ENCODE results near the gene PTF1A. TPM values are rescaled to one million over a fixed set of nuclear protein-coding genes. Genes with fewer than 3 reads are reported as not detected.

PTF1A gene
- not detected for total RNA-seq
- not detected for polyA plus RNA-seq

DNA sequence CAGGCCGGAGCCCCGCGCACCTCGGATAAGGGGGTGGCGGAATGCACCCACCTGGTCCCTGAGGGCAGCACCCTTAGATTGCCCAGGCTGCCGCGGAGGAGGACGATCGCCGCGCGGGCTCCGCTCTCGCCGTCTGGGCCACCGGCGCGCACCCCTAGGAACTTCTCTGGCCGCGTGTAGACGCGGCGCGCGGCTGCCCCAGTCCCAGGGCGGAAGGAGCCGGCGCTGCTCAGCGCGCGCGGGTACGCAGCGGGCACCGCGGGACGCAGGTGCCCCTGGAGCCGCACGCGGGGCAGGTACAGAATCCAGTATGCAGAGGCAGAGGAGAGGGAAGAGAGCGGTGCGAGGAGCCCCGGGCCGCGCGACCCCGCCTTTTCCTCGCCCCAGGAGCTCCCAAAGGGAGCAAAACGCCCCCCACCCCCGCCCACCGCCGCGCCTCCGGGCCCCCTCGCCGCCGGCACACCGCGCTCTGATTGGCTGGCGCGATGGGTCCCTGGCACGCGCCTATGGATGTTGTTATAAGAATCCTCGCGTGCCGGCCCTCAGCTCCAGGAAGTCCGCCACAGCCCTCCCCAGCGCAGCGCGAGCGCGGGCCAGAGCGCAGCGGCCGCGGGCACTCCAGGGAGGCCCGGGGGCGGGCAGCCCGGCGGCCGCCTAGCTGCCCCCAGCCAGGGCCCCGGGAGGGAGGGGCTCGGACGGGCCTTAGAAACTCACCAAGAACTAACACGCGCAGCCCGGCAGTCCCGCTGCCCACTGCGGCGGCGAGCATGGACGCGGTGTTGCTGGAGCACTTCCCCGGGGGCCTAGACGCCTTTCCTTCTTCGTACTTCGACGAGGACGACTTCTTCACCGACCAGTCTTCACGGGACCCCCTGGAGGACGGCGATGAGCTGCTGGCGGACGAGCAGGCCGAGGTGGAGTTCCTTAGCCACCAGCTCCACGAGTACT is at the start of gene PTF1A:
TSS of gene PTF1A (plus strand) at position 549 of the 948 bp plus-strand sequence. CDS start at position 768, 219 bp downstream.
- whole genome bisulfite sequencing = 1% methylated on average over 107 of the region's 107 CpGs
- no peak within 1 kb of the TSS for H3K4me3 ChIP-seq (ENCODE audit: low read depth, low read length)
- H3K36me3 ChIP-seq (ENCODE audit: insufficient read depth) = no peaks in the 10 kb centered on the region
- no peak for DNase-seq (ENCODE audit: extremely low spot score)
- peaks cover 2% of the 10 kb centered on the region for H3K4me1 ChIP-seq (ENCODE audit: insufficient read depth)
- no peak within 1 kb of the TSS for H3K27ac ChIP-seq (ENCODE audit: low read depth)

GRCh38 chr10:23146258-23146657 is 45.9 kb upstream of the PTF1A start:
- no peak for DNase-seq (ENCODE audit: extremely low spot score)
- Histone ChIP-seq H3K36me3 (ENCODE audit: insufficient read depth) (no peaks in the 10 kb centered on the region), H3K4me3 (ENCODE audit: low read depth, low read length) (no peak overlapping the region), H3K27ac (ENCODE audit: low read depth) (no peak overlapping the region), H3K4me1 (ENCODE audit: insufficient read depth) (no peaks in the 10 kb centered on the region)
- 69% methylated on average over 9 of the region's 9 CpGs for WGBS

GRCh38 chr10:23147035-23147434 is 45.1 kb upstream of the PTF1A start:
- DNase-seq (ENCODE audit: extremely low spot score) = no peak

DNA sequence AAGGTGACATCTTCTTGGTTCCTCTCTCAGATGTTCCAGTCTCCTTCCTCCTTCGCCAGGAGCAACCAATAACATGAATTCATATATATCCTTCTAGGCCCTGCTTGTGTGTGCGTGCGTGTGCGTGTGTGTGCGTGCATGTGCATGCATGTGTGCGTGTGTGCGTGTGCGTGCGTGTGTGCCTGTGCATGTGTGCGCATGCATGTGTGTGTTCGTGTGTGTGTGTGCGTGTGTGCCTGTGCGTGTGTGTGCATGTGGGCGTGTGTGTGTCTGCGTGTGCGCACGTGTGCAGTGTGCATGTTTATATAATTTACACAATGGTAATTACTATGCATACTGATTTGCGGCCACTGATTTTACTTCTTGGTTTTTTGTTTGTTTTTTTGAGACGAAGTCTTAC is 43.9 kb upstream of the PTF1A start:
- H3K4me1 ChIP-seq (ENCODE audit: insufficient read depth) = no peaks in the 10 kb centered on the region
- no peak overlapping the region for H3K4me3 ChIP-seq (ENCODE audit: low read depth, low read length)
- no peak overlapping the region for H3K27ac ChIP-seq (ENCODE audit: low read depth)
- H3K36me3 ChIP-seq (ENCODE audit: insufficient read depth) = no peaks in the 10 kb centered on the region
- no peak for DNase-seq (ENCODE audit: extremely low spot score)
- WGBS = 95% methylated on average over 19 of the region's 19 CpGs

More at GRCh38 chr10:23147035-23147434, 45.1 kb upstream of the PTF1A start:
- 85% methylated on average over 6 of the region's 6 CpGs for WGBS
- no peak overlapping the region for H3K27ac ChIP-seq (ENCODE audit: low read depth)
- no peaks in the 10 kb centered on the region for H3K4me1 ChIP-seq (ENCODE audit: insufficient read depth)
- no peaks in the 10 kb centered on the region for H3K36me3 ChIP-seq (ENCODE audit: insufficient read depth)
- H3K4me3 ChIP-seq (ENCODE audit: low read depth, low read length) = no peak overlapping the region

DNA sequence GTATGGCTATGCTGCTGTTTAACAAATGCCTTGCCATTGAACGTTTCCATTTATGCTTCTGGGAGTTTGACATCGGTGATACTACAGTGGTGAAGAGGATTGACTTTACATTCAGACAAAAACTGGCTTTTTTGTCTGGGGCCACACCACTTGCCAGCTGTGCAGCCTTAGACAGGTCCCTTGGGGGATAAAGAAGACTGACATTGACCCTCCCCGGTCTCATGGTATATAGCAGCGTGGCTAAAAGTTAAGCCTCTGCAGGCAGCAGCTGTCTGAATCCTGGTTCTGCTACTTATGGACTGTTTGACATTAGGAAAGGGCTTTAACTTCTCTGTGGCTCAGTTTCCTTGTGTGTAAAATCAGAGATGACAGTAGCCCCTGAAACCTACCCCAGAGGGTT is 42.0 kb upstream of the PTF1A start:
- DNase-seq (ENCODE audit: extremely low spot score) = no peak
- 78% methylated on average over 4 of the region's 4 CpGs for WGBS

GRCh38 chr10:23150610-23151009 is 41.5 kb upstream of the PTF1A start:
- 53% methylated on average over 12 of the region's 12 CpGs for WGBS
- Histone ChIP-seq H3K4me1 (ENCODE audit: insufficient read depth) (no peaks in the 10 kb centered on the region), H3K36me3 (ENCODE audit: insufficient read depth) (no peaks in the 10 kb centered on the region), H3K27ac (ENCODE audit: low read depth) (no peak overlapping the region), H3K4me3 (ENCODE audit: low read depth, low read length) (no peak overlapping the region)
- DNase-seq (ENCODE audit: extremely low spot score) = no peak

More for the DNA sequence above, 42.0 kb upstream of the PTF1A start:
- Histone ChIP-seq H3K4me1 (ENCODE audit: insufficient read depth) (no peaks in the 10 kb centered on the region), H3K27ac (ENCODE audit: low read depth) (no peak overlapping the region), H3K36me3 (ENCODE audit: insufficient read depth) (no peaks in the 10 kb centered on the region), H3K4me3 (ENCODE audit: low read depth, low read length) (no peak overlapping the region)

GRCh38 chr10:23151071-23151470 is 41.0 kb upstream of the PTF1A start:
- Histone ChIP-seq H3K4me1 (ENCODE audit: insufficient read depth) (no peaks in the 10 kb centered on the region), H3K4me3 (ENCODE audit: low read depth, low read length) (no peak overlapping the region), H3K36me3 (ENCODE audit: insufficient read depth) (no peaks in the 10 kb centered on the region), H3K27ac (ENCODE audit: low read depth) (no peak overlapping the region)
- 81% methylated on average over 7 of the region's 7 CpGs for WGBS
- DNase-seq (ENCODE audit: extremely low spot score) = no peak

- WGBS = 83% methylated on average over 7 of the region's 7 CpGs
- no peaks in the 10 kb centered on the region for H3K36me3 ChIP-seq (ENCODE audit: insufficient read depth)
- H3K27ac ChIP-seq (ENCODE audit: low read depth) = no peak overlapping the region
- no peak overlapping the region for H3K4me3 ChIP-seq (ENCODE audit: low read depth, low read length)
- H3K4me1 ChIP-seq (ENCODE audit: insufficient read depth) = no peaks in the 10 kb centered on the region
- no peak for DNase-seq (ENCODE audit: extremely low spot score)
These were observed 36.9 kb upstream of the PTF1A start for GRCh38 chr10:23155169-23155568.

GRCh38 chr10:23156447-23157150 is 35.5 kb upstream of the PTF1A start:
- 65% methylated on average over 10 of the region's 10 CpGs for WGBS
- Histone ChIP-seq H3K36me3 (ENCODE audit: insufficient read depth) (no peaks in the 10 kb centered on the region), H3K27ac (ENCODE audit: low read depth) (no peak overlapping the region), H3K4me1 (ENCODE audit: insufficient read depth) (no peaks in the 10 kb centered on the region), H3K4me3 (ENCODE audit: low read depth, low read length) (no peak overlapping the region)
- no peak for DNase-seq (ENCODE audit: extremely low spot score)

DNA sequence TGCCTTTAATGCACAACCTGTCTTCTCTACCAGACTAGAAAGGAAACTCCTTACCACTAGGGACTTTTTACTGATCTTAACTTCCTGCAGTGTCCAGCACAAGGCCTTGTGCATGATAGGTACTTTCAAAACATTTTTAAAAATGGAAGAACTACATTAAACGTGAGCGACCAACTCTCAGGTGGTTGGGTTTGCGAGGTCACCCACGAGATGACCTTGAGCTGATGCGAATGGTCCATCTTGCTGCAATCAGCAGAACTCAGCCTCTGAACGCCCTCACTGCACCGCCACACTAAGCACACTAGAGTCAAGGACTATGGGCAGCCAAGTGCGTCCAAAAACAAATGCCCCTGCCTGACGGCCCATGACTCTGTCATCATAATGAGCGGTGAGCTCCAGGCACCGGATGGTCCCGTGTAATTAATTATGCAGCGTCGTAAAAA is 34.9 kb upstream of the PTF1A start:
- no peaks in the 10 kb centered on the region for H3K36me3 ChIP-seq (ENCODE audit: insufficient read depth)
- DNase-seq (ENCODE audit: extremely low spot score) = no peak
- no peak overlapping the region for H3K4me3 ChIP-seq (ENCODE audit: low read depth, low read length)
- H3K27ac ChIP-seq (ENCODE audit: low read depth) = no peak overlapping the region
- WGBS = 54% methylated on average over 14 of the region's 14 CpGs
- no peaks in the 10 kb centered on the region for H3K4me1 ChIP-seq (ENCODE audit: insufficient read depth)

DNA sequence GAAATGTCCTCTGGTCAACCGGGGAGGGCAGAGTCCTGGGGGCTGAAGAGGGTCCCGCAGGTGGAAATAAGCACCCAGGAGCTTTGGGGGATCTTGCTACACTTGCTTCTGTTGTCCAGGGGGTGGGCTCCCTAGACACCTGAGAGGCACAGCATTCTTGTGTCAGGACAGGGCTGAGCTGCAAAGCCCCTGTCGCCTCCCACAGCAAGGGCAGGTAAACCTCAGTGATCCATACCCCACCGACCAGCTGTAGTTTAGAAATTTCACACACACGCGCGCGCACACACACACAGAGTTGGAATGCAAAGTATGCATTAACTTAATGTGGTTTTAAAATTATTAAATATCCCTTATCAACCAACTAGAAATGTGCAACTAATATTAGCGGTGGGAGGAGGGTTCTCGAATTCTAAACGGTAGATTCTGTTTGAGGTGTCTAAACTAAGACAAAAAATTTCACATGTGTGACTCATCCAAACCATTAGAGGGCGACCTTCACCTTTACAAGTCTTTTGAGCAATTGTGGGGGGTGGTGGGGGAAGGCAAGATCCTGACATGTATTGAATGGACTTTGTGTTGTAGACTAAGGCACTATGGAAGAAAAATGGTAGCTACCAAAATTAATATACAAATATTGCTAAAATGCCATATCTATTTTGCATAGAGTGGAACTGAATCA is 34.3 kb upstream of the PTF1A start:
- WGBS = 37% methylated on average over 12 of the region's 12 CpGs
- H3K4me1 ChIP-seq (ENCODE audit: insufficient read depth) = no peaks in the 10 kb centered on the region
- no peaks in the 10 kb centered on the region for H3K36me3 ChIP-seq (ENCODE audit: insufficient read depth)
- H3K4me3 ChIP-seq (ENCODE audit: low read depth, low read length) = no peak overlapping the region
- DNase-seq (ENCODE audit: extremely low spot score) = no peak
- H3K27ac ChIP-seq (ENCODE audit: low read depth) = no peak overlapping the region

DNA sequence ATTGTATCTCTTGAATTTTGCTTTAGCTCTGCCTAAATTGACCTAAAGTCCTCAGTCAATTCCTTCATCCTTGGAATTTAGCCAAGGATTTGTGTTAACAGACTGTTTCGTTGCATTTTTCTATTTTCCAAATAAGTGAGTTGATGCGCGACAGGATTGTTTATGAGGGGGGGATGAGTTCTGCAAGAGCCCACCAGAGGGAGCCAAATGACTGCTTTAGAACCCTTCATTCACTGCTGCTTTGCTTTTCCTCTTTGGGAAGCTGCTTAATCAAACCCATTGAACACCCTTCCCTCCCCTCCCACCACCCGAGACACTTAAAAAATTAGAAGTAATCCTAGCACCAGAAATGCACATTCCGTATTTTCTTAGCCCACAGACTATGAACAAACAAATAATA is 33.7 kb upstream of the PTF1A start:
- no peaks in the 10 kb centered on the region for H3K36me3 ChIP-seq (ENCODE audit: insufficient read depth)
- H3K4me3 ChIP-seq (ENCODE audit: low read depth, low read length) = no peak overlapping the region
- no peak overlapping the region for H3K27ac ChIP-seq (ENCODE audit: low read depth)
- no peak for DNase-seq (ENCODE audit: extremely low spot score)
- H3K4me1 ChIP-seq (ENCODE audit: insufficient read depth) = no peaks in the 10 kb centered on the region
- 2% methylated on average over 5 of the region's 5 CpGs for WGBS

GRCh38 chr10:23171232-23171876 is 20.8 kb upstream of the PTF1A start:
- Histone ChIP-seq H3K4me3 (ENCODE audit: low read depth, low read length) (no peak overlapping the region), H3K36me3 (ENCODE audit: insufficient read depth) (no peaks in the 10 kb centered on the region), H3K4me1 (ENCODE audit: insufficient read depth) (peaks cover 2% of the 10 kb centered on the region), H3K27ac (ENCODE audit: low read depth) (no peak overlapping the region)
- 10% methylated on average over 26 of the region's 26 CpGs for WGBS
- no peak for DNase-seq (ENCODE audit: extremely low spot score)

Measured in urinary bladder (tissue), 4 donors.